NCI-H1105 (cell line): ENCODE measurements around the gene MCC.

Experiments used
- DNase-seq: peaks from one replicate; lab custom pipeline; 2025; lab: John Stamatoyannopoulos, UW

The MCC gene

DNA sequence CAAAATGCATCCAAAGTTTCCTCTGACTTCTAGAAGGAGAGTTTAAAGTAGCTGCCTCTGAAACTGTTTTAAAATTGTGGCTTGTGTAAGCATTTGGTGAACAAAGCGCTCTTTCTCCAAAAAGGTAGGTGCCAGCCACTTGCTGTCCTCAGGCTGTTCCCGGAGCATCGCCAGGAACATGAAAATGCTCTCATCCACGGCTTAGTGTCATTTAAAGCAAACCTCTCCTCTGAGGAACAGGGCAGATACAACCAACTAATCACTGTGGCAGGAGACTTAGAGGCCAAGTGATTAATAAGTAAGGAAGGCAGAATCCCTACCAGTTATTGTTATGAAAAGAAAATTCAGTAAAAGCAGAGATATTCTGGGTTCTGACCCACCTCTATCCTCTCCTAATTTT lies 346.1 kb downstream of the MCC start:
- no peak for DNase-seq

DNA sequence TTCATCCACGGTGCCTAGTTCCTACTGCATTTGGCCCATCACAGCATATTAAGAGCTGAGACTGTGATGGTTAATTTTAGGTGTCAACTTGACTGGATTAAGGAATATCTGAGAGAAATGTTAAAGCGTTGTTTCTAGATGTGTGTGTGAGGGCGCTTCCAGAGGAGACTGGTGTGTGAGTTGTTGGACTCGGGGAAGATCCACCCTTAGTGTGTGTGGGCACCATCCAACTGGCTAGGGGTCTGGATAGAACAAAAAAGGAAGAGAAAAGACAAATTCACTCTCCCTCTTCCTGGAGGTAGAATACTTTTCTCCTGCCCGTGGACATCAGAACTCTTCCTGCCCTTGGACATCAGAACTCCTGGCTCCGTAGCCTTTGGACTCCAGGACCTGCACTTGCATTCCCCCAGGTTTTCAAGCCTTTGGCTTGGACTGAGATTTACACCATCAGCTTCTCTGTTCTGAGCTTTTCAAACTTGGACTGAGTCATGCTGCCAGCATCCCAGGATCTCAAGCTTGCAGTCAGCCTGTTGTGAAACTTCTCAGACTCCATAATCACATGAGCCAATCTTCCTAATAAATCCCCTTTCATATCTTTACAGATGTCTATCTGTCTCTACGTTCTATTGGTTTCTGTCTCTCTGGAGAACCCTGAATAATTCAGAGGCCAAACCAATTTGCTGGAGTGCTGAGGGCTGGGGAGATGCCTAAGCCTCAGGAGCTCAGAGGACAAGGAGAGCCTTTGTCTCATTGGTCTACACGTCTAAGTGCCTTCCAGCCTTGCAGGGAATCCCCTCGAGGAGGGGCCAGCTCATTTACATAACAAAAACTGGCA lies 347.2 kb downstream of the MCC start:
- DNase-seq: no peak

DNA sequence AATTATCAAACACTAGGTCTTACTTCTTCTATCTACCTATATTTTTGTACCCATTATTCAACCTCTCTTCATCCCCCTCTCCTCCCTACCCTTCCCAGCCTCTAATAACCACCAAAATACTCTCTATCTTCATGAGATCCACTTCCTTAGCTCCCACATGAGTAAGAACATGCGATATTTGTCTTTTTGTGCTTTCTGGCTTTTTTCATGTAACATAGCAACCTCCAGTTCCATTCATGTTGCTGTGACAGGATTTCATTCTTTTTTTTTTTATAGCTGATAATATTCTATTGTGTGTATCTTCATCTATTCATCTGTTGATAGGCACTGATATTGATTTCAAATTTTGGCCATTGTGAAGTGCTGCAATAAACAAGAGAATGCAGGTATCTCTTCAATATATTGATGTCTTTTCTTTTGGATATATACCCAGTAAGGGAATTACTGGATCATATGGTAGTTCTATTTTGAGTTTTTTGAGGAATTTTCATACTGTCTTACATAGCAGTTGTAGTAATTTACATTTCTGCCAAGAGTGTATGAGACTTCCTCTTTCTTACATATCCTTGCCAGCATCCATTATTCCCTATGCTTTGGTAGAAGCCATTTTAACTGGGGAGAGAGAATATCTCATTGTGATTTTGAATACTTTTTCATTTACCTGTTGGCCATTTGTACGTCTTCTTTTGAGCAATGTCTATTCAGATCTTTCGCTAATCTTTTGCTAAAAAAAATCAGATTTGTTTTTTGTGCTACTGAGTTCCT lies 354.9 kb downstream of the MCC start:
- no peak for DNase-seq

DNA sequence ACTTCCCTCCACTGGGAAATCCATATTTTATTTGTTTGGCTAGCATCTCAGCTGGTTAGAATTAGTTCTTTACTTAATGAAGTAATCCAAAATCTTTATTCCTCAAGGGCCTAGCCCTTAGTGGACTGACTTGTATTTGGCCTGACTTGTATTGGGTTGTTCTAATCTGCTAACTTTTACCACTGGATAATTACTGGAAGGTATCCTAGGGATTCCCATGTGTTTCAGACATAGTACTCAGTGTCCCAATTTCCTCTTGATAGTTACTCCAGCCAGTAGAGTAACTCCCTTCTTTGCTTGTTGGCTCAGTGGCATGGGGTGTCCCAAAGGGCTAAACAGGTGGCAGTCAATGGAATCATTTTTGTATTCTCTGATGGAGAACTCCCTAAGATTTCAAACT lies 355.7 kb downstream of the MCC start:
- no peak for DNase-seq

DNA sequence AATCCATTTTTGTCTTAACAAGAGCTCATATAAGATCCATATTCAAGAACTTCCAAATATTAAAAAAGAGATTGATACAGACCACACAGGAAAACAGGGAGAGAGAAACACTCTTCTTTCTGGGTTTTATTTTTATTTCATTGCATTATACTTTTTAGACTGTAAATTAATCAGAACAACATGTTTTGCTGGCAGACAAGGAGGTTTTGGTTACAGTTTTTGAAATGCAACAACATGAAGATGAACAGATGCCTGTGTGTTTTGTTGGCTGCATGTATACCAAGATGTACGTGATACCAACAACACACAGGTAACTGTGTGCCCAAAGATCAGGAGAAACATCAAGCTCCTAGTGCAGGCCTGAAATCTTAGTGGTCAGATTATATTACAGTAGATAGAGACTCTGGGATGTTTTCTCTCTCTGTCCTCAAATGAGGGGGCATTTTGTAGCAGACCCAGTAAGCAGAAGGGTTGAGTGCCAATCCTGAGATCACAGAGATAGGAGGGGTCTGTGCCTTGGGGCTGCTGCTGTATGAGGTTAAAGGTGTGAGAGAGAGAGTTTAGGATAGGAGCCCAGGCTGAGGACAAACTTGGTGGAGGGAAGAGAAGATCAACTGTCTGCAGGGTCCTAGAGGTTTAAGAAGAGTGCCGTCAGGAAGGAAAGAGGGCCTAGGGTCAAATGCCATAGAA lies 359.5 kb downstream of the MCC start:
- DNase-seq: no peak

DNA sequence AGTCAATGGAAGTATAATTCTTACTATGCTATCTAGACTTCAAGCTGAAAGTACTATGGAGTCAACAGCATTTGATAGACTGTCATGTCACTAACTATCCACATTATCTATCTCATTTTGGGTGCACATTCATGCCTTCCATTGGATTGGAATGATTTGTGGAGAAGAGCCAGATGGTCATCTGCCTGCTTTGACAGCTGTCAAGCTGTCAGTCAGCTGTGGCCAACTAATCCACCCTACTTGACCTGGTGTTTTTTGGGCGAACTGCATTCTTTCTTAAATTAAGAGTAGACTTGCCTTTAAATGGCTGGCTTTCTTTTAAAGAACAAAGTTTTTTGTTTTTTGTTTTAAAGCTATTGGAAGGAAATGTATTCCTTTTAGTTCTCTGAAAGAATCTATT lies 360.2 kb downstream of the MCC start:
- DNase-seq: no peak

DNA sequence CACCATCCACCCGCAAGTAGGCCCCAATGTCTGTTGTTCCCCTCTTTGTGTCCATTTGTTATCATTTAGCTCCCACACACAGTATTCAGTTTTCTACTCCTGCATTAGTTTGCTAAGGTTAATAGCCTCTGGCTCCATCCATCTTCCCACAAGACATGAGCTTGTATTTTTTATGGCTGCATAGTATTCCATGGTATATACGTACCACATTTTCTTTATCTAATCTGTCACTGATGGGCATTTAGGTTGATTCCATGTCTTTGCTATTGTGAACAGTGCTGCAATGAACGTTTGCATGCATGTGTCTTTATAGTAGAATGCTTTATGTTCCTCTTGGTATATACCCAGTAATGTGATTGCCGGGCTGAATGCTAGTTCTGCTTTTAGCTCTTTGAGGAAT lies 361.2 kb downstream of the MCC start:
- no peak for DNase-seq

DNA sequence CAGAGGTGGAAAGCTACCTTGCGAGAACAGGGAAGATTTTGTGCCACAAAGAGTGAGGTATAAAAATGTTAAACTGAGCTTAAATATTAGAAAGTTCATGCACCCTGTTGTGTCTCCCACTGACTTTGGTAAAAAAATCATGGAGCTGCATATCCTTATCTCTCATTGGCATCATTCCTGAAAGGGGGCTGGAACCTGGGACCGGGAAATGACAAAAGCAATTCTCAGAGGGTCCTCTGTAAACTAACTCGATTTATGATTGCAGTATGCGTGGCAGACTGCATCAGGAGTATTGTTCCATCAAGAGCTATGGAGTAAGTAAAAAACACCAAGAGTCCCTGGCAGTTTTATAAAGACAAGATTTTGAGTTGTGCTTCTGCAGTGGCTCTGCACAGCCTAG lies 362.9 kb downstream of the MCC start:
- no peak for DNase-seq

DNA sequence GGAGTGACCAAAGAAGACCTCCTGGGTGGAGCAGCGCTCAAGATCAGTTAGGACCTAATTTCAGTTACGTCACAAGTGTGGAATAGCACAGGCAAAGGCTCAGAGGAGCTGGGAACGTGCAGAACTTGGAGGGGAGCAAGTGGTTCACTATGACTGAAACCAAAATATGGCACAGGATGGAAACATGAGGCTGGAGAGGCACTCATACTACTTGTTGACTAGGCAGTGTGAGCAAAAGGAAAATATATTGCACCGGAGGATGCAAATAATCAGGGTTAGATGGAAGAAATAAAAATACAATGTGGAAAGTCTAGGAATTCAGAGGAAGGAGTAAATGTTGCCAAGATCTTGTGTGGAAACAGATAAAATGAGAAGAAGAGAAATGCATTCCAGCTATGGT lies 363.3 kb downstream of the MCC start:
- no peak for DNase-seq

DNA sequence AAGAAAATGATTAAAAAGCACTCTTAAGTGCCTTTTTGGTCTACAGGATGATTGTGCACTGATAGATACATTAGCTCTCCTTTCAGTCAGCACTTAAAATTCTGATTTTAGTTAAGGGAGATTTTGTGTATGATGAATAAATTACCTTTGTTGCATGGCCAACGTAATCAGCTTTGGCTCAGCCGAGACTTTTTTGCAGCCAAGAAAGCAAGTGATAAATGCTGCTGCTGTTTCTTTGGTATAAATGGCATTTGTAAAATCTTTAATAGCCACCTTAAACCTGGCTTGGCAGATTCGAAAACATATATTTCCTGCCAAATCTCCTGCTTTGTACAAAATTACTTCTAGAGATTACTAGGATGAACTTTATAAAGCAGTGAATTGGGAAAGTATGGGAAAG lies 364.0 kb downstream of the MCC start:
- no peak for DNase-seq

DNA sequence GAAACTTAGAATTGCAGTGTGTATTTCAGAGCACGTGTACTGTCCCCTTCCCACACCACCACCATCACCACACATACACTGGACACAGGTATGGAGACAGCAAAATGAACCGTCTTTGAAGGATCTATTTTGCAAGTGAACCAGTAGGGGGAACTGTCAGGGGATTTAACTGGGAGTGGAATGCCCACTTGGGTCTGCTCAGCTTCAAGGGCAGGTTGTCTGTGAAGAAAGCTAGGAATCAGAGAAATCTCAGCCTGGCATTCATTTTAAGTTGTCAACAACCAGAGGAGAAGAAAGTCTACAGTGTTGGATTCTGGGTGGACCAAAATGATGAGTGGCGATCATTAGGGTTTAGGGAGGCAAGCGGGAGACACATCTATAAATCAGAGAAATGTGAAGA lies 364.6 kb downstream of the MCC start:
- DNase-seq: no peak

DNA sequence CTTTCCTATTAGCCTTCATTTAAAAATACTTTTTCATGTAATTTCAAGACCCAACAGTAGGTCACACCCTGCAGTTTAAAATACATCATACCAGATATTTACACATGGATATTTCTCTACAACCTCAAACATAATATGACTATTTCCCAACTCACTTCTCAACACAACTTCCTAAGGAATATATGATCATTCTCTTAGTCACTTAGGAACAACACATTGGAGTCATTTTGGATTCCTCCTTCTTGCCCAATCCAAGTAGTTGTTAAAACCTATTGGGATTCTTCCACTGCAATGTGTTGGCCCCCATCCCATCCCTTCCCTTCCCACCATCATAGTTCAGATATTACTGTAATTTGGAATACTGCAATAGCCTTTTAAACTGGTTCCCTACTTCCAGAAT lies 366.2 kb downstream of the MCC start:
- no peak for DNase-seq

DNA sequence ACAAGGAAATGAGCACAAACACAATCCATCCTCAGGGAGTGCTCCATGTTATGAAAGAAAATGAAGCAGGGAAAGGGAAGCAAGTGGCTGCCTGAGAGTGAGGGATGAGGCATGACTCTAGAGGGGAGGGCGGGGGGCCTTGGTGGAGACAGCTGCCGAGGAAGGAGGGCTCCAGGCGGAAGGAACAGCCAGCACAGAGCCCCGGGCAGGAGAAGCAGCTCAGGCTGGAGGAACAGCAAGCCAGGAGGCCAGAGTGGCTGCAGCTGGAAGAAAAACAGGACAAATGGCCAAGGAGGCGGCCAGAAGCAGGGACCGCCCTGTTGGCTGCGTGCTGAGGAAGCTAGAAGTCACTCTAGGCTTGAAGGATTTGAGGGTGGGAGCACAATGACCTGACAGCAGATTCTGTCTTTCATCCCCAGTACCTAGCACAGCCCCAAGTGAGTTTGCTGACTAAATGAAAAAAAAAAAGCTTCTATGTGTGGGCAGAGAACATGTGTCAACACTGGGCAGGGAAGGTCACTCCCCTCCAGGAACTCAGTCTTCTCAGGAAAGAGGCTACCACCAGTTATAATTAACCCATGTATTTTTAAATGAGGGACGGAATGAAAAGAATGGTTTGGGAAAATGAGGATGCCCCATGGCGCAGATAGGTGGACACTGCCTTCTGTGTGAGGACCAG lies 368.9 kb downstream of the MCC start:
- DNase-seq: no peak

DNA sequence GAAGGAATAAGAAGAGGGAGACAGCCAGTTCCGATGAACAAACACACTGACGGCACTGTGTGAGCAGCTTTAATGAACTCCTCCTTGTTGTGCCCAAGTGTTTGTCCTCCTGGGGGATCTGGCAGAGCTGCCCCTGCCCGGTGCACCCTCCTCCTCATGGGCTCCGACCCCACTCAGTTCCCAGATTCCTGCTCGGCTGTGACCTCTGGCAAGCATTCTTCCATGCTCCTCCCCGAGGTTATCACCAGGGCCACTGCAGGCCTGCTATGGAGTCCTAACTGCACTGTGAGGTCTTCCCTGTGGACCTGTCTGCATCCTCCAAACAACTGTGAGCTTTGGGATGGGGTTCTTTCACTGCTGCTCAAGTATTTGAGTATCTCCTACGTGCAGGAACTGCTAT lies 369.5 kb downstream of the MCC start:
- DNase-seq: no peak

DNA sequence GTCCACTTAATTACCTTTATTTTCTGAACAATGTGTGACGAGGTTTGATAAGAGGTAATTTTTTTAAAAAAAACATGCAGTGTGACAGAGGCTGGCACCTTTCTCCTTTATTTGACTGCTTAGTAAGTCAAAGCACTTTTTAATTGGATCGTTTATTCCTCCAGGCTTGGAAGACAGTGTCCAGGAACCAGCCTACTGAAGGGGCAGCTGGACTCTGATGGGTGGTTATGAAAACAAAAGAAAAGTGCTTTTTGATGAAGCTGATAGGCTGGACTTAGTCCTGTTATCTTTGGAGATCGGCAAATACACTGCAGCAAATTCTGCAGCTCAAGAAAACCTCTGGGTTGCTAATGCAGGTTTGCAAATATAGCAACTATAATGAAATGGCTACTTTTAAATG lies 370.0 kb downstream of the MCC start:
- peak; percentile 5 for DNase-seq

DNA sequence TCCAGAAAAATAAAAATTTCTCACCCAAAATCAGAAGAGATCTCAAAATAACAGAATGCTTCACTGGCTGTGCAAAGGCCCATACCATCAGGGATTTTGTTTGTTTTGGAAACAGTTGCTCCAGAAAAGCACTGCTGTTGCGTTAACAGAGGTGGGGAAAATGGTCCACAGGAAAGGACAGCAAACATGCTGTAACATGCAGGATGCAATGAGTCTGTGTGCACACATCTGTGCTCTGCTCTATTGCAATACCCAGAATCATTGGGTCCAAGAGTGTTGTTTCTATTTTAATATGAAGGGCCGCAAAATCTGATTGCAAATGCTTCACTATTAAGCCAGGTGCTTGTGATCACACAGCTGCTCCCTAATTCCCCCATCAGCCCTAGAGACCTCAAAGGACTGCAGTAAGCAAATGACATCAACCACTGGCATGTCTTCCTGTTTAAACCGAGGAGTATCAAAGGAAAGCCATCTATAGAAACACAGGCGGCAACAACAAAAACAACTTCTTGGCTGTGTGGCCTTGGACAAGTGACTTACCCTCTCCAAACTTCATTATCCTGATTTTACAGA lies 370.6 kb downstream of the MCC start:
- no peak for DNase-seq

DNA sequence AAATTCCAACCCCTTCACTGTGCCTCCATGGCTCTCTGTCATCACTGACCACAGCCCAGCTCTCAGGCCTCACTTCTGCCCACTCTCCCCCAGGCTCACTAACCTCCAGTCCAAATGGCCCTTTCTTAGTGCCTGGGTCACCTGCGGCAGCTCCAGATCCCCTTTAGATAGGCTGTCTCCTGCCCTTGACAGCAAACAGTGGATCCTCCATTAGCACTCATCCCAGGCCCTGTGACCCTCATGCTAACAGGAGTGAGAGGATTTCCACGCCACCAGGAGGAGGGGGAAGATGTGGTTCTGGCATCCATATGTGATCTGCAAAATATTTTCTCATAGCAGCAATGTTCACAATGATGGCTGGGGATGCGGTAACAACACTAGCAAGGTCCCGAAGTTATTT lies 372.3 kb downstream of the MCC start:
- DNase-seq: no peak

DNA sequence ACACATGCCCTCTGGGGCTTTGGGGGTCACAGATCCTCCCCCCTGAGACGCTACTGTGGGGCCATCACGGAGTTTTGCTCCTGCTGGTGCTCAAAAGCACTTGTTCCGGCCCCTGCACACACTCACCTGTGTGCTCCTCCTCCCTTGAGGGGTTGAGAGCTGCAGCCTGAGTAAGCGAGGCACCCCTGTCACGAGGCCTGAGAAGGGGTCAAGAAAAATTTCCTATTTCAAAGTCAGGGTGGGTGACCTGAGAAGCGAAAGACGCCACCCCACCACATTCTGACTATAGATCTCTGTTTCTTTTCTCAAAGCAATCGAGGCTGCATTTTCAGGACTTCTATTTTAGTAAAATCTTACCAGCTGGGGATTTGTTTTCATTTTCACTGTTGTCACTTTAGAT lies 373.2 kb downstream of the MCC start:
- DNase-seq: no peak

DNA sequence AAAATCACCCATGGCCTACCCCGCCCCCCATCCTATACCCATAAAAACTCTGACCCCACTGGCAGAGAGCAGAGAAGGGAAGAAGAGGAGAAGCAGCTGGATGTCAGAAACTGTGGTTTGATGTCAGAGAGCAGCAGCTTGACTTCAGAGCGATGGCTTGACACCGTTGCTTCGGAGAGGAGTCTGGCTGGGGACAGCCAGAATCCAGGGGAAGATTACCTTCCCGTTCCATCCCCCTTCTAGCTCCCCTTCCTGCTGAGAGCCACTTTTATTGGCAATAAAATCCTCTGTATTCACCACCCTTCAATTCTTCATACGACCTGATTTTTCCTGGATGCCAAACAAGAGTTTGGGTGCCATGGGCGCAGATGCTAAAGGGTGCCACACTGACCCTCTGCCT lies 373.7 kb downstream of the MCC start:
- DNase-seq: no peak

DNA sequence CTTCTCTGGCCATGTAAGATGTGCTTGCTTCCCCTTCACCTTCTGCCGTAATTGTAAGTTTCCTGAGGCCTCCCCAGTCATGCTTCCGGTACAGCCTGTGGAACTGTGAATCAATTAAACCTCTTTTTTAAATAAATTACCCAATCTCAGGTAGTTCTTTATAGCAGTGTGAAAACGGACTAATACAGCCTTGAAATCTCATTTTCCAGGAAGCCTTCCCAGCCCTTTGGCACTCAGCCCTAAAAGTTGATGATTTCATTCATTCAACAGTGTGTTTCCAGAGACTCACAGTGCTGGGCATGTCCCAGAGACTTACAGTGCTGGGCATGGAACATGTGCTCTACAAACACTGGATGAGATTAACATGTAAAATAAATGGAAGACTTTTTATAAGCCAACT lies 375.8 kb downstream of the MCC start:
- no peak for DNase-seq

DNA sequence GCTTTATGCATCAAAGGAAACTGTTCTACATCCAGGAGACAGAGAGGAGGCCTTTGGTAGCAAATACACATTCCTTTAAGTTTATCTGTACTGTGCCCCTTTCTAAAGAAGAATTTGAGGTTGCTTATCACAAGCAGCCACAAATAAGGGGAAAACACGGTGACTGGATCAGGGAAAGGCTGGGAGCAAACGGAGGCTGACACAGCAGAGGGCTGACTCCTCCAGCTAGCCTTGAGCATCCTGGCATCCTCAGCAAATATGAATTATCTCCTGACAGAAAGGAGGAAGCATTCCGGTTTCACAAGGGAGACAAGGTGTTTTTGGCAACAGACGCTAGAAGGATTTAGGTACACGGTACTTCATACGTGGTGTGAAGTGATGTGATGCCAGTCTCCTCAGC lies 378.1 kb downstream of the MCC start:
- DNase-seq: no peak

DNA sequence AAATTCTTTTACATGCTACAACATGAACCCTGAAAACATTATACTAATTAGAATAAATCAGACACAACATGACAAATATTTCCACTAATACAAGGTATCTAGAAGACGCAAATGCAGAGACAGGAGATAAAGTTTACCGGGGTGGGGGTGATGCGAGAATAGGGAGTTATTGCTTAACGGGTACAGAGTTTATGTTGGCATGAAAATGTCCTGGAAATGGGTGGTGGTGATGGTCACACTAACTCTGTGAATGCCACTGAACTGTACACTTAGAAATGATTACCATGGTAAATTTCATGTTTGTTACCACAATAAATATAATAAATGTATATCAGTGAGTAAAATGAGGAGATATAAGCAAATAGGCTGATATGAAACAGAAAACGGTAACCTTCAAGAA lies 378.9 kb downstream of the MCC start:
- no peak for DNase-seq
